Measurements from ENCODE around the gene ANKRD33. TPM values are rescaled to one million over a fixed set of nuclear protein-coding genes. Genes with fewer than 3 reads are reported as not detected.

ANKRD33 gene
- total and polyA plus RNA-seq, 2 of the 4 experiments (the other 2 are of a cell fraction), result under 0.01 to 0.03 TPM

GRCh38 chr12:51886021-51886710, 1.7 kb upstream of the ANKRD33 start:
- peak overlapping the region; percentile 41 for H3K14ac ChIP-seq (replicated peaks; ENCODE audit: low read depth, low read length)
- peak overlapping the region; percentile 0 for H4K5ac ChIP-seq (ENCODE audit: low read depth, low read length)
- ChIA-PET POLR2A (ENCODE audit: unreplicated experiment) (interaction anchor here (0.6 to 0.7 kb wide), 2 partner anchors 196 to 1091 kb away, joined by 3 to 5 read pairs; no protein-coding TSS in a partner anchor), CTCF (interaction anchor here (0.8 to 2.4 kb wide), 5 partner anchors 8 to 465 kb away, joined by 3 to 12 read pairs (median 4); no protein-coding TSS in a partner anchor)
- peak overlapping the region; percentile 50 for H3K4me2 ChIP-seq (ENCODE audit: low read depth, low read length)
- H3K36me3 ChIP-seq (ENCODE audit: control insufficient read depth, insufficient read depth, low read length), result no peaks in the 10 kb centered on the region
- H3K23ac ChIP-seq (ENCODE audit: low read depth, low read length), result peak overlapping the region; percentile 2; the same call in 1 of the 2 replicates
- H3K4me3 ChIP-seq (ENCODE audit: insufficient read depth, low read depth, low read length), result no peak overlapping the region
- H3K4me1 ChIP-seq (ENCODE audit: control insufficient read depth, insufficient read depth, low read length), result peaks cover 6% of the 10 kb centered on the region
- WGBS, 2 experiments (ENCODE audit: extremely low coverage in 2 of 2, insufficient read length in 1 of 2), result 0% methylated on average over 3 of the region's 10 CpGs; no CpG with 5 or more reads in 1 of the 2 experiments
- H2BK5ac ChIP-seq (ENCODE audit: low read depth, low read length, poor library complexity, severe bottlenecking), result peak overlapping the region; percentile 76
- H2AK9ac ChIP-seq (replicated peaks; ENCODE audit: low read depth, low read length, poor library complexity), result peak overlapping the region; percentile 37
- H3K27me3 ChIP-seq (ENCODE audit: control insufficient read depth, insufficient read depth, low read length), result no peaks in the 10 kb centered on the region
- peak overlapping the region; percentile 61 for H3K27ac ChIP-seq (ENCODE audit: insufficient read depth, low read length)
- peak overlapping the region; percentile 68 for H3K4ac ChIP-seq (ENCODE audit: low read depth, low read length)
- H2BK20ac ChIP-seq (ENCODE audit: low read depth, low read length), result peak overlapping the region; percentile 38; the same call in 1 of the 2 replicates
- dilution Hi-C loops (cut with HindIII; ENCODE audit: low sequenced_read_pairs, unreplicated experiment), result no loop called here
- H3K9me1 ChIP-seq (ENCODE audit: insufficient read depth, low read length), result peaks cover 2% of the 10 kb centered on the region; the same call in 1 of the 2 replicates
- peak overlapping the region; percentile 58 for H3K18ac ChIP-seq (ENCODE audit: low read depth, low read length)
- peak overlapping the region; percentile 77 for H2AFZ ChIP-seq (replicated peaks; ENCODE audit: low read length, poor library complexity)
- peak; percentile 93 for ATAC-seq (ENCODE audit: low read depth)
- in situ Hi-C loops (cut with MboI; ENCODE audit: low sequenced_read_pairs), result no loop called here
- H3K79me1 ChIP-seq (ENCODE audit: low read depth in 1 of 2, low read length in 2 of 2), result no peaks in the 10 kb centered on the region
- H2BK15ac ChIP-seq (ENCODE audit: low read depth, low read length), result peak overlapping the region; percentile 61; the same call in 2 of the 3 replicates
- intact Hi-C loops (cut with micrococcal nuclease), result no loop called here
- H4K8ac ChIP-seq (ENCODE audit: low read depth in 2 of 2, low read length in 2 of 2), result peak overlapping the region; percentile 35 to 70
- H4K91ac ChIP-seq (ENCODE audit: insufficient read depth, low read depth, low read length), result peak overlapping the region; percentile 7; the same call in 1 of the 2 replicates
- peak; percentile 99 for TF ChIP-seq CEBPB (IDR thresholded peaks at IDR 0.05; ENCODE audit: low read depth, low read length)
- peak; percentile 40; the same call in 1 of the 2 replicates for TF ChIP-seq MAFK (IDR thresholded peaks at IDR 0.05; ENCODE audit: low read depth, low read length)
- TF ChIP-seq POLR2A (IDR thresholded peaks at IDR 0.05; ENCODE audit: low read depth, low read length), result no peak
- peak; percentile 58 for TF ChIP-seq FOS (IDR thresholded peaks at IDR 0.05; ENCODE audit: low read depth, low read length)
- peak; percentile 61; the same call in 1 of the 2 replicates for TF ChIP-seq BHLHE40 (IDR thresholded peaks at IDR 0.05; ENCODE audit: low read depth, low read length)
- TF ChIP-seq, protein P1, sequence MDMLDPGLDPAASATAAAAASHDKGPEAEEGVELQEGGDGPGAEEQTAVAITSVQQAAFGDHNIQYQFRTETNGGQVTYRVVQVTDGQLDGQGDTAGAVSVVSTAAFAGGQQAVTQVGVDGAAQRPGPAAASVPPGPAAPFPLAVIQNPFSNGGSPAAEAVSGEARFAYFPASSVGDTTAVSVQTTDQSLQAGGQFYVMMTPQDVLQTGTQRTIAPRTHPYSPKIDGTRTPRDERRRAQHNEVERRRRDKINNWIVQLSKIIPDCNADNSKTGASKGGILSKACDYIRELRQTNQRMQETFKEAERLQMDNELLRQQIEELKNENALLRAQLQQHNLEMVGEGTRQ (IDR thresholded peaks at IDR 0.05; ENCODE audit: low read depth, low read length), result peak; percentile 95; the same call in 1 of the 2 replicates
- no peak for TF ChIP-seq SMC3 (IDR thresholded peaks at IDR 0.05; ENCODE audit: low read depth, low read length)
- 0 out of 2 replicates have a peak, but pooled peaks have one; percentile 29 for TF ChIP-seq NFE2L2 (IDR thresholded peaks at IDR 0.05; ENCODE audit: low read depth, low read length)
- peak overlapping the region; percentile 61 for H2BK120ac ChIP-seq (ENCODE audit: low read depth, low read length)
- BruUV-seq (replicated peaks), result no TSS peak
- H3K56ac ChIP-seq (ENCODE audit: extremely low read depth, insufficient read depth, low read length), result peak overlapping the region; percentile 0; the same call in 1 of the 2 replicates
- no peaks in the 10 kb centered on the region for H4K20me1 ChIP-seq (ENCODE audit: insufficient read depth, low read length)
- peak; percentile 99 for DNase-seq
- no peak overlapping the region; the same call in 1 of the 2 replicates for H3K9ac ChIP-seq (ENCODE audit: low read depth, low read length)
- peak overlapping the region; percentile 87; the same call in 1 of the 2 replicates for H2AK5ac ChIP-seq (ENCODE audit: low read depth, low read length)
- H3K9me3 ChIP-seq (ENCODE audit: control insufficient read depth, insufficient read depth, low read length), result no peaks in the 10 kb centered on the region

Measured in IMR-90 (cell line).